Islet precursor cell (in vitro differentiated cells): ENCODE results near the gene RHOU.

Experiments
- DNase-seq: peaks from one replicate; pipeline ENCODE4 v3.0.0-alpha.2; 2018

RHOU gene

DNA sequence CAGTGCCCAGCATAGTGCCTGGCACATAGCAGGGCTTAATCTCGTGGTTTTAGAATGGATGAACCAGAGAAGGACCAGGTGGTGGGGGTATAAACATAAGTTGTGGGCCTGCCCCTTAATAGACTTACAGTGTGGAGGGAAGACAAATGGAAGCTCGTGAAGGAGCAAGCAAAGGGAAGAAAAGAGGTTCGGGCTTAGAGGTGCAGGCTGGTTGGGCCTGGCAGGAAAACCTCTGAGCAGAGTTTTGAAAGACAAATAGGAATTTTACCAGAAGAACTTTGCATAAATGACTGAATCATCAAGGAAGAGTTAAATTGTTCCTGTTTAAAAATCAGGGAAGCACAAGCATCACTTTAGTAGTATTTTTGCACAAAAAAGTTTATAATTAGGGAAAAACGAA lies 4.5 kb downstream of the RHOU start:
- no peak for DNase-seq

DNA sequence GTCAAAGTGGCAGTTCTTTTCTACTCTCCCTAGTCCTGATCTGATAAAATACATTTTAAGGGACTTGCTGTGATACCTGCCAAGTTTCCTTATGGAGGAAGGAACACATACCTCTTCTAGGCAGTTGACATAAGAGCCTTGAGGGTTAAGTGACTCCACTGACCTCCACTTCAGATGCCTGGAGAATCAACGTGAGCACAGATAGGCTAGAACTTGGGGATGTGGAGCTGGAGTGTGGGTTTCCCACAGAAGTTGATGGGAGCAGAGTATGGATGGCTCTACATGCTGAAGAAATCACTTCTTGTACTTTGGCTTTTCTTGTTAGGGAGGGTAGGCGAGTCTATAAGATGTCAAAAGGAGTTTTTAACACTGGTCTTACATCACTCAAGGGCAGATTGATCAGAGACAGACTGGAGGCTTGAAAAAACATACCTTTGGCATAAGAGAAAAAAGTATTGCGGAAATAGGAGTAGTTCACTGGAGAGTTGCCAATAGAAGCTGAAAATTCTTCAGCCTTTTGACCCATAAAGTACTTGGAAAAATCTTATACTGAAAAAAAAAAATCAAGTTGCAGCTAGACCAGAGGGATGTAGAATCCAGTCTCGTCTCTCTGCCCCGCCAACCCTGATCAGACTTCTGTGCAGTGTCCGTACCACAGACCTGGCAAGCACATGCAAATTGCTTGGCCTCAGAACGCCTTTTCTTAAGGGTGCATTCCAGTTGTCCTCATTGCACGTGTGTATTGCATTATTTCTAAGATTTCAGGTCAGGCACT lies 5.5 kb downstream of the RHOU start:
- DNase-seq, result no peak

DNA sequence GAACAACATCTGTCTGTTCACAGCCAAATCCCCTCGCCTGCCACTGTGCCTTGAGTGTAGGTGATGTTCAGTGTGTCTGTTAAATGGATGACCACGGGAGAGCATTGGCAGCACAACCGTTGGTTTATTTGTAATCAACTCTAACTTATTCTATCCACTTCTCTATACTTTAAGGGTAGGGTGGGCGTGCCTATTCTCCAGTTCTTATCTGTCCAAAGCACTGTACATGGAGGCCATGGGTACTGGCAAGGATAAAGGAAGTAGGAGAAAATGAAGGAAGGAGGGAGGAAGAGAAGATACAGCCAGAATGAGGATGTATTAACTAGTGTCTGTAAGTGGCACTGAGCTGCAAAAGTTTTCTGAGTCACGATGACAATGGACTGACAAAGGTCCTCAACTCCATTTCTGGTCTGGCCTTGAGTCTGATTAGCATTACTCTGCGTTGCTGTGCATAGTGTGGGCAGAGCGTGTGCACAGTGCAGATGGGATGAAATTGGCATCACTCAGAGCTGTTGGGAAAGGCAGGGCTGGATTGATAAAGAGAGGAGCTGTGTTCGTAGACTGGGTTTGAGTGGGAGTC lies 7.1 kb downstream of the RHOU start:
- no peak for DNase-seq

- no peak for DNase-seq
Measured at GRCh38 chr1:228743405-228743804, 8.1 kb downstream of the RHOU start.

DNA sequence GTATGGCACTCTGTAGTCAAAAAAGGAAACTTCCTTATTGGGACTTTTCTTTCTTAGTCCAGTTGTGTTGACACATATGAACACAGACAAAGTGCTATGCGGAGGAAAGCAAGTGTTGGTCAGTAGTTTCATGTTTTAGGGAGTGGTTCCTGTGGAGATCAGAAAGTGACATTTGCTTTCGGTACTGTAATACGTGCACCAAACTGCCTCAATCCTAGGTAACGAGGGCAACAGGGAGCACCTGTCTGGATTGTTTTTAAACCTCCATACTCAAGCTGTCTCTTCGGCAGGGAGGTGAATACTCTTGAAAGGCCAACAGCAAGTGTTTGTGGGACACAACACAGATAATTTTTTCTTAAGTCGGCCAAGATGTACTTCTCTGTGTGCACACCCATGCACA lies 9.1 kb downstream of the RHOU start:
- no peak for DNase-seq

DNA sequence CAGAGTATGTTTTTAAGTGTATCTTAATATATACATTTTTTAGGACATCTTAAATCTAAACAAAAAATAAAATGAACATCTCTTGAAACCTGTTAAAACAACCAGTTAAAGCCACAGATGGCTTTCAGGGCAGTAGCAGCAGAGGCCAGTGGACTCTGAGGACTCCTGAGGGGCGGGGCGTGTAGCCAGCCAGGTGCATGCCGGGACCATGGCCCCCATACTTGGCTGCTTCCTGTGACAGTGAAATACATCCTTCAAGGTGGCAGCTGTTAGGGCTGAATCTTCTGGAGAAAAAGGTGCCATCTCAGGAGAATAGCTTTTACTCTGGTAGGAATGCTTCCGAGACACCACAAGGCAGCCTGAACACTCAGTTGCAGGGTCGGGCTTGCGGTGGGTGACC lies 9.6 kb downstream of the RHOU start:
- no peak for DNase-seq

DNA sequence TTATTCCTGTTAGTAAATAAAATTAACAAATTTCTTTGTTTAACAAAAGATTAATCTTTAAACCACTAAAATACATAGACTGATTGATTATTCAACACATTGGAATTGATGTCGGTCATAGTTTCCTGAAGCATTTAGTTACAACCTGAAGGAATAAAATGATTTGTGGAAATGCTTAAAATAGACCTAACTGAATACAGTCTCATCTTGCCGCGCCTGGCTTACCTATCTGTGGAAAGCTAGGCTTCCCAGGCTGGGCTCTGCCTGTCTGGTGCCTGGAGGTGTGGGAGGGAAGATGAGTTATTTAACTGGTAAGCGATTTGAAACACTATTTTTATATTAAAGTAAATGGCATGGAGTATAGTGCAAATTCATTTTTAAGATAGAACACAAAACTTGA lies 10.2 kb downstream of the RHOU start:
- DNase-seq, result no peak

DNA sequence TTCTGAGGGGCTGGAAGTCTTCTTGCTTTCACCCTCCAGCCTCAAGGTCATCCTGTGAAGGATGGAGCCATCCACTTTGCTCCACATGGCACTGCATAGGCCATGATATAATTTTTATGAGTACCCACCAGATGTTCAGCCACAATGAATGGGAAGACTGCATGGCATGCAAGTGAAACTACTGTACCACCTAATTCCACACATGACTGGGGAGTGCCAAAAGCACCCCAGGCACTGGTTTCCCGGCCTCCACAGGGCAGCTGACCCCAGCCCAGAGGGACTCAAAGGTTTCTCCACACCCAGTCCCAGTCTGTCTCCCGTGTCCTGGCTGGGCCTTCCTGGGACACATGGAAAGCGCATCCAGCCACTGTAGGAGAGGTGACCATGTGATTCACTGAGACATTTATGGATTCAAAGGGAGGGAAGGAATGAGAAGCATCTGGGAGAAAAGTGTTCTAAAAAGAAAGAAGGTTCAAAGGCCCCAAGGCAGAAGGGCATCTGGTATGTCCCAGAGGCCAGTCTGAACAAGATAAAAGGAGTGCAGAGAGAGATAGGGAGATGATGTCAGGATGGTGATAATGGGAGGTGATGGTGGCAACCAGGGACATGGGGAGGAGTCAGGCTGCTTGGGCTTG lies 12.1 kb downstream of the RHOU start:
- peak; percentile 90 for DNase-seq

GRCh38 chr1:228748029-228748428 lies 12.8 kb downstream of the RHOU start:
- no peak for DNase-seq

DNA sequence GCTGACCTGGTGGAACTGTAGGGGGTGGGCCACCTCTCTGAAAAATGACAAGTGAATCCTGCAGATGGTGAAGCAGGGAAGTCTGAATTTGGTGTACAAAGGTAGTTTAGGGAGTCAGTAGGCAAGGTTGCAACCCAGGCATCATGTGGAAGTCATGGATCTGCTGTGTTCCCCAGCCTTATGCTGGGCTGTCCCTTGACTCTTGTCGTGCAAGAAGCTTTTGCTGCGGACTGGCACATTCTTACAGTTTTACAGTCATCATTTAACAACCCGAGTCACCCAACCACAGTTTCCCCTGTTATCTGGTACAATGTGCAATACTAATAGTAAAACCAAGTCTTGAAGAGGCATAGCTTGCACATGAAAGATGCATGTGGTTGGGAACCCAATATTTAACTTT lies 13.2 kb downstream of the RHOU start:
- no peak for DNase-seq

GRCh38 chr1:228749765-228750164 lies 14.5 kb downstream of the RHOU start:
- DNase-seq, result no peak

DNA sequence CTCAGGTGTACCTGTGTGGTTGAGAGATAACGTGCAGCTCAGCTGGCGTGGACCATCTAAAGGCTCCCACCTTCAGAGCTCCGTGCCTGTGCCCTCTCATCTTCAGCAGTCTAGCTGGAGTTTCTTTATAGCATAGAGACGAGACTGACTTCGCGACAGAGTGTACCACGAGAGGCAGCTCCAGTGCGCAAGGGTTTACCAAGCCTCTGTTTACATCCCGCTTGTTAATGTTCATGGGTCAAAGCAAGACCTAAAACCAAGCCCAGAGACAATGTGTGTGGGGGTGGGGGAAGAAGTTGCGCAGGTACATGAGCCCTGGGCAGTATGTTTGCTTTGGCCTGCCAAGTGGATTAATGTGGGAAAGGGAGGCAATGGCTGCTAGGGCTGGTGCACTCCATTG lies 15.6 kb downstream of the RHOU start:
- DNase-seq, result no peak

- no peak for DNase-seq
Measured at GRCh38 chr1:228751360-228752098, 16.2 kb downstream of the RHOU start.

GRCh38 chr1:228752258-228752657 lies 17.0 kb downstream of the RHOU start:
- DNase-seq, result no peak

GRCh38 chr1:228752675-228753265 lies 17.5 kb downstream of the RHOU start:
- DNase-seq, result no peak

DNA sequence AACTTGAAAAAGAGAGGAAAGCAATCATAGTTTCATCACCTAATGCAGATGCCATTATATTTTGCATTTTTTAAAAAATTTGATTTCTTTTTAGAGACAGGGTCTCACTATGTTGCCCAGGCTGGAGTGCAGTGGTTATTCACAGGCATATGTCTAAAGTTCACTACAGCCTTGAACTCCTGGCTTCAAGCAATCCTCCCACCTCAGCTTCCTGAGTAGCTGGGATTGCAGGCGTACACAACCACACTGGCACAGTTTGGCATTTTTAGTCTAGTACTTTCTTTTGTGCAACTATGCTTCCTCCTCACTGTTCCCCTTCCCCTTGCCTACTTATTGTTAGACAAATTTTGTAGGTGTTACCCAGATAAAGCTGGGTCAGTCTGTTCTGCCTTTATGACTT lies 18.0 kb downstream of the RHOU start:
- no peak for DNase-seq

- no peak for DNase-seq
Measured at GRCh38 chr1:228753786-228754360, 18.6 kb downstream of the RHOU start.

GRCh38 chr1:228754646-228755268 lies 19.5 kb downstream of the RHOU start:
- DNase-seq, result no peak

DNA sequence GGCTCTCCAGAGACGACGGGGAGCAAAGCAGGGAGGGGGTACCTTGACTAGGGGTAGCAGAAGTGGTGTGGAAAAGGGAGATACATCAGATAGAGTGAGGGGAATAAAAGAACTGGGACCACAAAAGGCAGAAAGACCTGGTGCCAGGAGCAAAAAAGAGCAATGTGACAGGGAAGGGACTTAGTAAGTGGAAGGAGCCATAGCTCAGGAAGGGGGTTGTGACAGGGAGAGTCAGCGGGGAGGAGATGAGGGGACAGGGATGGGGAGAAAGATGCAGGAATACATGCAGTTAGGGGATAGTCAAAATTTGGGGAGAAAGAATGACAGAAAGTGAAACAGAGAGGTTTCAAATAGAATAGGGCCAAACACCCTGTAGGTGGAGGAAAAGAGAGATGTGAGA lies 20.5 kb downstream of the RHOU start:
- DNase-seq, result no peak

DNA sequence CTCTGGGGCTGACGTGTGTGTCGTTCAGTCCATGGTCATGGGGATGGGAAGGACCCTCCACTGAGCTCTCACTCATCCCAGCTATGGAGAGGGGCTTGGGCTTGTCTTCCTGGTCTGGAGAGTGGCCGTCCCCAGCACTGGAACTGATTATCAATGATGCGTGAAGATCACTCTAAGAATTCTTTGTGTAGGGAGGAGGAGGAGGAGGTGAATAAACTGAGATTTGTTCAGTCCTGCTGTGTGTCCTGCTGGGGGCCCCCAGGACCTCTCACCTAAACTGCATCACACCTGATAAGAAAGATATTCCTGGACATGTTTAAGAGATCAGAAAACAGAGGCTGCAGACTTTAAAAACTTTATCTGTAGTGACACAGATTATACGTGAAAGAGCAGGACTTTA lies 21.2 kb downstream of the RHOU start:
- no peak for DNase-seq

- DNase-seq, result no peak
Measured at GRCh38 chr1:228758447-228758846, 23.2 kb downstream of the RHOU start.

- no peak for DNase-seq
Measured at GRCh38 chr1:228760979-228761378, 25.7 kb downstream of the RHOU start.

- no peak for DNase-seq
Measured at GRCh38 chr1:228763561-228763960, 28.3 kb downstream of the RHOU start.
